Measurements from ENCODE around the gene FAM241A. TPM values are rescaled to one million over a fixed set of nuclear protein-coding genes. Genes with fewer than 3 reads are reported as not detected.

The FAM241A gene
- total RNA-seq, 1 experiment from 2014 or later: 2.2 TPM

DNA sequence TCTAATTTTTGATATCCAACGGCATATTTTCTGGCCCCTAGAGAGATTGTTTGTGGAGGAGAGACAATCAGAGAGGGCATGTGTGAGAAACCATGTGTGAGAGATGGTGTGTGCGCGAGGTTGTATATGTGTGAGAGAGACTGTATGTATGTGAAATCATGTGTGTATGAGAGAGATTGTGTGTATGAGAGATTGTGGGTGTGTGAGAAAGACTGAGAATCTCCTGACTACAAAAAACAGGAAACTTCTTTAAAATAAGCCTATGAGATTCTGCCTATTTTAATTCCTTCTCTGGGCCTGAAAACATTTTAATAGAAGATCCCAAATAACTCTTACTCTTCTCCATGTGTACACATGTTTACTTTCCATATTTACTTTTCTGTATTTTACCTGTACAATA lies 1.5 kb upstream of the FAM241A start:
- BruUV-seq (replicated peaks): no TSS peak
- peaks cover 27% of the 10 kb centered on the region for H3K79me2 ChIP-seq (ENCODE audit: low read length)
- H3K27me3 ChIP-seq (ENCODE audit: low read length): no peaks in the 10 kb centered on the region
- no peaks in the 10 kb centered on the region for H3K9me3 ChIP-seq (ENCODE audit: low read length)
- H3K36me3 ChIP-seq (ENCODE audit: low read depth, low read length): no peaks in the 10 kb centered on the region
- no peaks in the 10 kb centered on the region for H3K9me2 ChIP-seq (replicated peaks; ENCODE audit: low read length)
- TF ChIP-seq EZH2phosphoT487 (IDR thresholded peaks at IDR 0.05; ENCODE audit: borderline replicate concordance, low read length) (no peak), EZH2 (IDR thresholded peaks at IDR 0.05; ENCODE audit: low read length, unreplicated experiment) (no peak)
- TF ChIP-seq, protein P1, sequence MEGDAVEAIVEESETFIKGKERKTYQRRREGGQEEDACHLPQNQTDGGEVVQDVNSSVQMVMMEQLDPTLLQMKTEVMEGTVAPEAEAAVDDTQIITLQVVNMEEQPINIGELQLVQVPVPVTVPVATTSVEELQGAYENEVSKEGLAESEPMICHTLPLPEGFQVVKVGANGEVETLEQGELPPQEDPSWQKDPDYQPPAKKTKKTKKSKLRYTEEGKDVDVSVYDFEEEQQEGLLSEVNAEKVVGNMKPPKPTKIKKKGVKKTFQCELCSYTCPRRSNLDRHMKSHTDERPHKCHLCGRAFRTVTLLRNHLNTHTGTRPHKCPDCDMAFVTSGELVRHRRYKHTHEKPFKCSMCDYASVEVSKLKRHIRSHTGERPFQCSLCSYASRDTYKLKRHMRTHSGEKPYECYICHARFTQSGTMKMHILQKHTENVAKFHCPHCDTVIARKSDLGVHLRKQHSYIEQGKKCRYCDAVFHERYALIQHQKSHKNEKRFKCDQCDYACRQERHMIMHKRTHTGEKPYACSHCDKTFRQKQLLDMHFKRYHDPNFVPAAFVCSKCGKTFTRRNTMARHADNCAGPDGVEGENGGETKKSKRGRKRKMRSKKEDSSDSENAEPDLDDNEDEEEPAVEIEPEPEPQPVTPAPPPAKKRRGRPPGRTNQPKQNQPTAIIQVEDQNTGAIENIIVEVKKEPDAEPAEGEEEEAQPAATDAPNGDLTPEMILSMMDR (conservative IDR thresholded peaks at IDR 0.05; ENCODE audit: low read depth, low read length): no peak
- no peak overlapping the region for H3K27ac ChIP-seq (ENCODE audit: low read length)
- ChIA-PET CTCF (no interaction called here), POLR2A (ENCODE audit: unreplicated experiment) (no interaction called here)
- H3K9ac ChIP-seq (ENCODE audit: low read length): no peak overlapping the region
- intact Hi-C loops (cut with micrococcal nuclease): no loop called here
- H2AFZ ChIP-seq (ENCODE audit: low read length): no peak overlapping the region
- ATAC-seq (no peak), DNase-seq (no peak)
- H3F3A ChIP-seq (ENCODE audit: low read length, unreplicated experiment): no peaks in the 10 kb centered on the region
- peaks cover 9% of the 10 kb centered on the region for H3K4me1 ChIP-seq (ENCODE audit: insufficient read depth, low read length)
- no peak overlapping the region for H3K4me2 ChIP-seq (ENCODE audit: low read length)
- H4K20me1 ChIP-seq (ENCODE audit: low read length): 0 out of 2 replicates have a peak, but pooled peaks cover 3% of the 10 kb centered on the region
- no peak overlapping the region for H3K4me3 ChIP-seq (ENCODE audit: low read length)

DNA sequence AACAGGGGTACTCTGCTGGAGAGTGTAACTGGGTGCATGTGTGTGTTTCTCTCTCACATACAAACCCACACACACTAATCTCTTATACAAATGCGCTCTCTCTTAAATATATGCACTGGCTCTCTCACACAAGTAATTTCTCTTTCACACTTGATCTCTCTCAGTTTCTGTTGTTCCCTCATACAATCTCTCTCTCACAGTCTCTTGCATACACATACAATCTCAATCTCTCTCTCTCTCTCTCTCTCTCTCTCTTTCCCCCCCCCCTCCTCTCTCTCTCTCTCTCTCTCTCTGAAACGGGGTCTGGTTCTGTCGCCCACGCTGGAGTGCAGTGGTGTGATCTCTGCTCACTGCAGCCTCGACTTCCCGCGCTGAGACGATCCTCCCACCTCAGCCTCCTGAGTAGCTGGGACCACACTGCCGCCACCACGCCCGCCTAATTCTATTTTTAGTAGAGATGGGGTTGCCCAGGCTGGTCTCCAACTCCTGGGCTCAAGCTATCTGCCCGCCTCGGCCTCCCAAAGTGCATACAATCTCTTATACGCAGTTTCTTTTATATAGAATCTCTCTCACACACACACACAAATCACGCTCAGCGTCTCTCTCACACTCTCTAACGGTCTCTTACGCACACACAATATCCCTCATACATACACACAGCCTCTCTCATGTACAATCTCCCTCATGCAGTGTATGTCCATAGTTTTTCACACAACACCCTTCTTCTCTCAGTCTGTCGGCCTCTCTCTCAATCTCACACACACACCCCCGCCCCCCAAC lies 518 bp upstream of the FAM241A start:
- H4K20me1 ChIP-seq (ENCODE audit: low read length): 0 out of 2 replicates have a peak, but pooled peaks cover 3% of the 10 kb centered on the region
- CTCF ChIA-PET: no interaction called here
- no peaks in the 10 kb centered on the region for H3F3A ChIP-seq (ENCODE audit: low read length, unreplicated experiment)
- no peak for DNase-seq
- H3K27me3 ChIP-seq (ENCODE audit: low read length): no peaks in the 10 kb centered on the region
- no peaks in the 10 kb centered on the region for H3K36me3 ChIP-seq (ENCODE audit: low read depth, low read length)
- H3K27ac ChIP-seq (ENCODE audit: low read length): no peak overlapping the region
- H3K4me2 ChIP-seq (ENCODE audit: low read length): no peak overlapping the region
- TF ChIP-seq, protein P1 (conservative IDR thresholded peaks at IDR 0.05; ENCODE audit: low read depth, low read length): no peak
- POLR2A ChIA-PET (ENCODE audit: unreplicated experiment): no interaction called here
- intact Hi-C loops (cut with micrococcal nuclease): no loop called here
- H2AFZ ChIP-seq (ENCODE audit: low read length): 0 out of 2 replicates have a peak overlapping the region, but pooled peaks have one; percentile 26
- H3K9me2 ChIP-seq (replicated peaks; ENCODE audit: low read length): no peaks in the 10 kb centered on the region
- BruUV-seq (replicated peaks): no TSS peak
- peaks cover 30% of the 10 kb centered on the region for H3K79me2 ChIP-seq (ENCODE audit: low read length)
- H3K9ac ChIP-seq (ENCODE audit: low read length): no peak overlapping the region
- ATAC-seq: no peak
- H3K4me1 ChIP-seq (ENCODE audit: insufficient read depth, low read length): peaks cover 9% of the 10 kb centered on the region
- no peaks in the 10 kb centered on the region for H3K9me3 ChIP-seq (ENCODE audit: low read length)
- peak overlapping the region; percentile 99; the same call in 1 of the 2 replicates for H3K4me3 ChIP-seq (ENCODE audit: low read length)
